Measurements from ENCODE around the gene PSD4.

Gene PSD4

GRCh38 chr2:113180131-113180946, 6.6 kb downstream of the PSD4 start:
- TF ChIP-seq SPI1 (IDR thresholded peaks at IDR 0.05; ENCODE audit: low read depth, low read length), result no peak
- no peak for TF ChIP-seq POLR2AphosphoS5 (IDR thresholded peaks at IDR 0.05; ENCODE audit: low read depth, low read length)
- TF ChIP-seq PAX5 (IDR thresholded peaks at IDR 0.05; ENCODE audit: insufficient read depth, low read length, severe bottlenecking), result no peak
- TF ChIP-seq POU2F2 (IDR thresholded peaks at IDR 0.05; ENCODE audit: low read depth, low read length), result no peak
- no peak for TF ChIP-seq POLR2A (IDR thresholded peaks at IDR 0.05; ENCODE audit: low read depth, low read length)
- no peak for TF ChIP-seq TAF1 (IDR thresholded peaks at IDR 0.05; ENCODE audit: low read depth, low read length)
- no peak for DNase-seq (ENCODE audit: insufficient read length, low spot score)

GRCh38 chr2:113181258-113182051, 7.7 kb downstream of the PSD4 start:
- FAIRE-seq, result no peak
- no peak for DNase-seq (ENCODE audit: insufficient read length, low spot score)
- no peak for TF ChIP-seq SPI1 (IDR thresholded peaks at IDR 0.05; ENCODE audit: low read depth, low read length)
- TF ChIP-seq POLR2AphosphoS5 (IDR thresholded peaks at IDR 0.05; ENCODE audit: low read depth, low read length), result peak; percentile 58
- 0 out of 2 replicates have a peak, but pooled peaks have one; percentile 38 for TF ChIP-seq POLR2A (IDR thresholded peaks at IDR 0.05; ENCODE audit: low read depth, low read length)

More at GRCh38 chr2:113180131-113180946, 6.6 kb downstream of the PSD4 start:
- FAIRE-seq, result no peak

- TF ChIP-seq POLR2AphosphoS5 (IDR thresholded peaks at IDR 0.05; ENCODE audit: low read depth, low read length) (0 out of 2 replicates have a peak, but pooled peaks have one; percentile 8), SPI1 (IDR thresholded peaks at IDR 0.05; ENCODE audit: low read depth, low read length) (no peak)
- no peak for DNase-seq (ENCODE audit: insufficient read length, low spot score)
- FAIRE-seq, result no peak
These were observed 8.9 kb downstream of the PSD4 start for GRCh38 chr2:113182471-113183260.

GRCh38 chr2:113183264-113183663, 9.5 kb downstream of the PSD4 start:
- DNase-seq (ENCODE audit: insufficient read length, low spot score) (no peak), FAIRE-seq (no peak)
- TF ChIP-seq POLR2A (IDR thresholded peaks at IDR 0.05; ENCODE audit: low read depth, low read length), result no peak
- TF ChIP-seq SPI1 (IDR thresholded peaks at IDR 0.05; ENCODE audit: low read depth, low read length), result no peak
- 0 out of 2 replicates have a peak, but pooled peaks have one; percentile 13 for TF ChIP-seq POLR2AphosphoS5 (IDR thresholded peaks at IDR 0.05; ENCODE audit: low read depth, low read length)
- TF ChIP-seq PAX5 (IDR thresholded peaks at IDR 0.05; ENCODE audit: insufficient read depth, low read length, severe bottlenecking), result no peak

- DNase-seq (ENCODE audit: insufficient read length, low spot score) (no peak), FAIRE-seq (no peak)
- TF ChIP-seq PAX5 (IDR thresholded peaks at IDR 0.05; ENCODE audit: insufficient read depth, low read length, severe bottlenecking) (no peak), TAF1 (IDR thresholded peaks at IDR 0.05; ENCODE audit: low read depth, low read length) (no peak), SPI1 (IDR thresholded peaks at IDR 0.05; ENCODE audit: low read depth, low read length) (no peak), POLR2A (IDR thresholded peaks at IDR 0.05; ENCODE audit: low read depth, low read length) (no peak), POLR2AphosphoS5 (IDR thresholded peaks at IDR 0.05; ENCODE audit: low read depth, low read length) (no peak), POU2F2 (IDR thresholded peaks at IDR 0.05; ENCODE audit: low read depth, low read length) (no peak)
These were observed 9.9 kb downstream of the PSD4 start for GRCh38 chr2:113183703-113184102.

GRCh38 chr2:113184531-113185230, 10.9 kb downstream of the PSD4 start:
- FAIRE-seq (no peak), DNase-seq (ENCODE audit: insufficient read length, low spot score) (no peak)
- TF ChIP-seq POLR2AphosphoS5 (IDR thresholded peaks at IDR 0.05; ENCODE audit: low read depth, low read length) (peak; percentile 54; the same call in 1 of the 2 replicates), SPI1 (IDR thresholded peaks at IDR 0.05; ENCODE audit: low read depth, low read length) (peak; percentile 66), POU2F2 (IDR thresholded peaks at IDR 0.05; ENCODE audit: low read depth, low read length) (no peak)

GRCh38 chr2:113185664-113186432, 12.1 kb downstream of the PSD4 start:
- no peak for DNase-seq (ENCODE audit: insufficient read length, low spot score)
- TF ChIP-seq TAF1 (IDR thresholded peaks at IDR 0.05; ENCODE audit: low read depth, low read length) (no peak), PAX5 (IDR thresholded peaks at IDR 0.05; ENCODE audit: insufficient read depth, low read length, severe bottlenecking) (no peak), POLR2AphosphoS5 (IDR thresholded peaks at IDR 0.05; ENCODE audit: low read depth, low read length) (no peak), POLR2A (IDR thresholded peaks at IDR 0.05; ENCODE audit: low read depth, low read length) (no peak), SPI1 (IDR thresholded peaks at IDR 0.05; ENCODE audit: low read depth, low read length) (no peak), POU2F2 (IDR thresholded peaks at IDR 0.05; ENCODE audit: low read depth, low read length) (no peak)
- no peak for FAIRE-seq

- FAIRE-seq (no peak), DNase-seq (ENCODE audit: insufficient read length, low spot score) (no peak)
- TF ChIP-seq POLR2AphosphoS5 (IDR thresholded peaks at IDR 0.05; ENCODE audit: low read depth, low read length) (no peak), POU2F2 (IDR thresholded peaks at IDR 0.05; ENCODE audit: low read depth, low read length) (no peak), TAF1 (IDR thresholded peaks at IDR 0.05; ENCODE audit: low read depth, low read length) (no peak), SPI1 (IDR thresholded peaks at IDR 0.05; ENCODE audit: low read depth, low read length) (no peak), POLR2A (IDR thresholded peaks at IDR 0.05; ENCODE audit: low read depth, low read length) (no peak), PAX5 (IDR thresholded peaks at IDR 0.05; ENCODE audit: insufficient read depth, low read length, severe bottlenecking) (no peak)
These were observed 12.6 kb downstream of the PSD4 start for GRCh38 chr2:113186433-113186796.
